H1 (cell line): ENCODE results near the gene TMEM258. TPM values are rescaled to one million over a fixed set of nuclear protein-coding genes. Genes with fewer than 3 reads are reported as not detected.

Experiments
- BCL11A ChIP-seq, 2 experiments: IDR thresholded peaks; one replicate each; pipeline ENCODE4 v1.6.1; 2011; ENCODE audit warnings: low read depth in 2 of 2, low read length in 2 of 2, mild to moderate bottlenecking in 2 of 2
- CHD1 ChIP-seq: IDR thresholded peaks from 2 replicates; pipeline ENCODE4 v1.6.1; 2012; ENCODE audit warnings: low read depth, low read length, improper control_type of control experiment
- EZH2 ChIP-seq: fragments of 200-600 bp; sonication (generic); IDR thresholded peaks from 2 replicates; pipeline ENCODE4 v1.7.1; 2012; ENCODE audit warnings: low read depth, mild to moderate bottlenecking, moderate library complexity, low read length, inconsistent platforms; ENCODE audit not compliant: severe bottlenecking
- KDM4A ChIP-seq: IDR thresholded peaks from one replicate; pipeline ENCODE4 v1.7.1; 2012; ENCODE audit warnings: low read depth, mild to moderate bottlenecking, moderate library complexity, low read length, inconsistent platforms; ENCODE audit not compliant: severe bottlenecking
- POU5F1 ChIP-seq: IDR thresholded peaks from 2 replicates; pipeline ENCODE4 v1.6.1; 2011; ENCODE audit warnings: low read depth, mild to moderate bottlenecking, low read length, moderate library complexity
- SRF ChIP-seq: IDR thresholded peaks from 2 replicates; pipeline ENCODE4 v1.6.1; 2011; ENCODE audit warnings: mild to moderate bottlenecking, low read depth, low read length, moderate library complexity
- polyA plus RNA-seq, 7 experiments: library from polyadenylated mRNA; depleted of rRNA in 3 of 7; stranded (reverse) in 5 of 7; unstranded in 2 of 7; fragments of >200 nt in 5 of 7; fragments of 200-250 nt in 2 of 7; gene quantifications; 1 replicate in 5 of 7; 2 replicates in 1 of 7; 4 replicates in 1 of 7; pipeline versions ENCODE4 v1.2.1 to v1.2.3, GENCODE V29; 2011 to 2013; ENCODE audit warnings: missing spikeins in 2 of 7, mixed read lengths in 2 of 7
- total RNA-seq: library from RNA; stranded (reverse); fragmentation: NEBNext Ultra II Directional; extraction: Animal tissue kit (Norgen Biotek cat#: 25700); gene quantifications from 2 replicates; pipeline ENCODE4 v1.2.1, GENCODE V29; 2021
- TF ChIP-seq, protein P1 (sequence below): fragments of 300-600 bp; sonication (generic); IDR thresholded peaks from 2 replicates; pipeline ENCODE4 v1.7.1; 2012; ENCODE audit warnings: low read length, moderate library complexity, mild to moderate bottlenecking, inconsistent platforms; ENCODE audit not compliant: insufficient replicate concordance
- TF ChIP-seq, protein P2 (sequence below): IDR thresholded peaks from 2 replicates; pipeline ENCODE4 v1.6.1; 2011; ENCODE audit warnings: low read depth, mild to moderate bottlenecking, low read length; ENCODE audit not compliant: insufficient read depth

The TMEM258 gene
- total and polyA plus RNA-seq, 2 of the 8 experiments (the other 6 are each of a cell fraction or from before 2014, with no cell fraction given), result 186 to 759 TPM

DNA sequence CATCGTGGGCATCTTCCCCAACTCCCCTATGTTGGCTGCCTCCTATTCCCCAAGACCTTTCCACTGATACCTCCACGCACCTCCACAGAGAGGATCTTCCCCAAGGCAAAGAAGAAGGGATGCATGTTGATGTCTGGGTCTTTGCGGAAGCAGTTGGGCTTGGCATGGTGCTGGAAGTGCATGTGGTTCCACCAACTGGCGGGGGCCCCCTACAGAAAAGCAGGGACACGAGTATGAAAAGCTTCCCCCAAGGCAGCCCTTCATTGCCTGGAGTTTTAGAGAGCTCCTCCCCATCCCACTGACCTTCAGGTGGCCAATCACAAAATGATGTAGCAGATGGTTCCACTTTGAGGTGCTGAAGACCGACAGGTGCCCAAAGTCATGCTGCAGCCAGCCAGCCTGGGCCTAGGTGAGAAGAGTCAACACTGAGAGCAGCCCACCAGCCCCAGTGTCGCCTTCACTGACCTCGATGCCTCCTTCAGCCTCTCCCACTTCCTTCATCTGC, 18.3 kb upstream of the TMEM258 start (continued):
- TF ChIP-seq, protein P1, sequence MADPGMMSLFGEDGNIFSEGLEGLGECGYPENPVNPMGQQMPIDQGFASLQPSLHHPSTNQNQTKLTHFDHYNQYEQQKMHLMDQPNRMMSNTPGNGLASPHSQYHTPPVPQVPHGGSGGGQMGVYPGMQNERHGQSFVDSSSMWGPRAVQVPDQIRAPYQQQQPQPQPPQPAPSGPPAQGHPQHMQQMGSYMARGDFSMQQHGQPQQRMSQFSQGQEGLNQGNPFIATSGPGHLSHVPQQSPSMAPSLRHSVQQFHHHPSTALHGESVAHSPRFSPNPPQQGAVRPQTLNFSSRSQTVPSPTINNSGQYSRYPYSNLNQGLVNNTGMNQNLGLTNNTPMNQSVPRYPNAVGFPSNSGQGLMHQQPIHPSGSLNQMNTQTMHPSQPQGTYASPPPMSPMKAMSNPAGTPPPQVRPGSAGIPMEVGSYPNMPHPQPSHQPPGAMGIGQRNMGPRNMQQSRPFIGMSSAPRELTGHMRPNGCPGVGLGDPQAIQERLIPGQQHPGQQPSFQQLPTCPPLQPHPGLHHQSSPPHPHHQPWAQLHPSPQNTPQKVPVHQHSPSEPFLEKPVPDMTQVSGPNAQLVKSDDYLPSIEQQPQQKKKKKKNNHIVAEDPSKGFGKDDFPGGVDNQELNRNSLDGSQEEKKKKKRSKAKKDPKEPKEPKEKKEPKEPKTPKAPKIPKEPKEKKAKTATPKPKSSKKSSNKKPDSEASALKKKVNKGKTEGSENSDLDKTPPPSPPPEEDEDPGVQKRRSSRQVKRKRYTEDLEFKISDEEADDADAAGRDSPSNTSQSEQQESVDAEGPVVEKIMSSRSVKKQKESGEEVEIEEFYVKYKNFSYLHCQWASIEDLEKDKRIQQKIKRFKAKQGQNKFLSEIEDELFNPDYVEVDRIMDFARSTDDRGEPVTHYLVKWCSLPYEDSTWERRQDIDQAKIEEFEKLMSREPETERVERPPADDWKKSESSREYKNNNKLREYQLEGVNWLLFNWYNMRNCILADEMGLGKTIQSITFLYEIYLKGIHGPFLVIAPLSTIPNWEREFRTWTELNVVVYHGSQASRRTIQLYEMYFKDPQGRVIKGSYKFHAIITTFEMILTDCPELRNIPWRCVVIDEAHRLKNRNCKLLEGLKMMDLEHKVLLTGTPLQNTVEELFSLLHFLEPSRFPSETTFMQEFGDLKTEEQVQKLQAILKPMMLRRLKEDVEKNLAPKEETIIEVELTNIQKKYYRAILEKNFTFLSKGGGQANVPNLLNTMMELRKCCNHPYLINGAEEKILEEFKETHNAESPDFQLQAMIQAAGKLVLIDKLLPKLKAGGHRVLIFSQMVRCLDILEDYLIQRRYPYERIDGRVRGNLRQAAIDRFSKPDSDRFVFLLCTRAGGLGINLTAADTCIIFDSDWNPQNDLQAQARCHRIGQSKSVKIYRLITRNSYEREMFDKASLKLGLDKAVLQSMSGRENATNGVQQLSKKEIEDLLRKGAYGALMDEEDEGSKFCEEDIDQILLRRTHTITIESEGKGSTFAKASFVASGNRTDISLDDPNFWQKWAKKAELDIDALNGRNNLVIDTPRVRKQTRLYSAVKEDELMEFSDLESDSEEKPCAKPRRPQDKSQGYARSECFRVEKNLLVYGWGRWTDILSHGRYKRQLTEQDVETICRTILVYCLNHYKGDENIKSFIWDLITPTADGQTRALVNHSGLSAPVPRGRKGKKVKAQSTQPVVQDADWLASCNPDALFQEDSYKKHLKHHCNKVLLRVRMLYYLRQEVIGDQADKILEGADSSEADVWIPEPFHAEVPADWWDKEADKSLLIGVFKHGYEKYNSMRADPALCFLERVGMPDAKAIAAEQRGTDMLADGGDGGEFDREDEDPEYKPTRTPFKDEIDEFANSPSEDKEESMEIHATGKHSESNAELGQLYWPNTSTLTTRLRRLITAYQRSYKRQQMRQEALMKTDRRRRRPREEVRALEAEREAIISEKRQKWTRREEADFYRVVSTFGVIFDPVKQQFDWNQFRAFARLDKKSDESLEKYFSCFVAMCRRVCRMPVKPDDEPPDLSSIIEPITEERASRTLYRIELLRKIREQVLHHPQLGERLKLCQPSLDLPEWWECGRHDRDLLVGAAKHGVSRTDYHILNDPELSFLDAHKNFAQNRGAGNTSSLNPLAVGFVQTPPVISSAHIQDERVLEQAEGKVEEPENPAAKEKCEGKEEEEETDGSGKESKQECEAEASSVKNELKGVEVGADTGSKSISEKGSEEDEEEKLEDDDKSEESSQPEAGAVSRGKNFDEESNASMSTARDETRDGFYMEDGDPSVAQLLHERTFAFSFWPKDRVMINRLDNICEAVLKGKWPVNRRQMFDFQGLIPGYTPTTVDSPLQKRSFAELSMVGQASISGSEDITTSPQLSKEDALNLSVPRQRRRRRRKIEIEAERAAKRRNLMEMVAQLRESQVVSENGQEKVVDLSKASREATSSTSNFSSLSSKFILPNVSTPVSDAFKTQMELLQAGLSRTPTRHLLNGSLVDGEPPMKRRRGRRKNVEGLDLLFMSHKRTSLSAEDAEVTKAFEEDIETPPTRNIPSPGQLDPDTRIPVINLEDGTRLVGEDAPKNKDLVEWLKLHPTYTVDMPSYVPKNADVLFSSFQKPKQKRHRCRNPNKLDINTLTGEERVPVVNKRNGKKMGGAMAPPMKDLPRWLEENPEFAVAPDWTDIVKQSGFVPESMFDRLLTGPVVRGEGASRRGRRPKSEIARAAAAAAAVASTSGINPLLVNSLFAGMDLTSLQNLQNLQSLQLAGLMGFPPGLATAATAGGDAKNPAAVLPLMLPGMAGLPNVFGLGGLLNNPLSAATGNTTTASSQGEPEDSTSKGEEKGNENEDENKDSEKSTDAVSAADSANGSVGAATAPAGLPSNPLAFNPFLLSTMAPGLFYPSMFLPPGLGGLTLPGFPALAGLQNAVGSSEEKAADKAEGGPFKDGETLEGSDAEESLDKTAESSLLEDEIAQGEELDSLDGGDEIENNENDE, result no peak
- TF ChIP-seq KDM4A (no peak), POU5F1 (no peak), SRF (no peak), BCL11A (IDR thresholded peaks at IDR 0.05; ENCODE audit: low read depth in 2 of 2, low read length in 2 of 2) (no peak), EZH2 (no peak), CHD1 (no peak)
- TF ChIP-seq, protein P2, sequence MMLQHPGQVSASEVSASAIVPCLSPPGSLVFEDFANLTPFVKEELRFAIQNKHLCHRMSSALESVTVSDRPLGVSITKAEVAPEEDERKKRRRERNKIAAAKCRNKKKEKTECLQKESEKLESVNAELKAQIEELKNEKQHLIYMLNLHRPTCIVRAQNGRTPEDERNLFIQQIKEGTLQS, result no peak
